A172 (cell line): ENCODE measurements around the gene SLC7A6OS. TPM values are rescaled to one million over a fixed set of nuclear protein-coding genes. Genes with fewer than 3 reads are reported as not detected.
A peak's percentile ranks its signal among the peaks of the same experiment; 100 is the strongest.

Experiments used
- DNase-seq: peaks from one replicate; pipeline ENCODE4 v3.0.0-alpha.2; 2015; ENCODE audit warnings: low spot score
- total RNA-seq: library from RNA; depleted of rRNA; stranded (reverse); fragments of >200 nt; shearing (Covaris generic); gene quantifications from 2 replicates; pipeline ENCODE4 v1.2.3, GENCODE V29; 2014

Gene SLC7A6OS
- total RNA-seq, 1 experiment from 2014 or later: 19.0 TPM

- no peak for DNase-seq
These were observed 33.5 kb upstream of the SLC7A6OS start for GRCh38 chr16:68344252-68344651.

DNA sequence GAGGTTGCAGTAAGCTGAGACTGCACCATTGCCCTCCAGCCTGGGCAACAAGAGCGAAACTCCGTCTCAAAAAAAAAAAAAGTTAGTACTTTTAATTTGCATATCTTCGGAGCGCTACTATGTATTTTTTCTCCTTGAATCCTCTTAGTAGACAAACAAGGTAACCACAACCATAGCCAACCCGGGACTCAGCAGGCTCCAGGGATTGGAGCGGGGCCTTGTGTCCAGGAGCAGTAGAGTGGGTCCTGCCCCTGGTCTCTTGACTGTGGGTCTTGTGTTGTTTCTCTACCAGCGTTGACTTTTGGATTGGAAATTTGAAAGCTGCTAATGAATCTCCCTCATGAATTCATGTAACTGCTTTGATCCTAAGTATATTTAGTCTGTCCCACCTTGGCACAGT lies 32.4 kb upstream of the SLC7A6OS start:
- DNase-seq: no peak

GRCh38 chr16:68342620-68343019 lies 31.9 kb upstream of the SLC7A6OS start:
- DNase-seq: no peak

GRCh38 chr16:68339214-68339613 lies 28.5 kb upstream of the SLC7A6OS start:
- DNase-seq: no peak

DNA sequence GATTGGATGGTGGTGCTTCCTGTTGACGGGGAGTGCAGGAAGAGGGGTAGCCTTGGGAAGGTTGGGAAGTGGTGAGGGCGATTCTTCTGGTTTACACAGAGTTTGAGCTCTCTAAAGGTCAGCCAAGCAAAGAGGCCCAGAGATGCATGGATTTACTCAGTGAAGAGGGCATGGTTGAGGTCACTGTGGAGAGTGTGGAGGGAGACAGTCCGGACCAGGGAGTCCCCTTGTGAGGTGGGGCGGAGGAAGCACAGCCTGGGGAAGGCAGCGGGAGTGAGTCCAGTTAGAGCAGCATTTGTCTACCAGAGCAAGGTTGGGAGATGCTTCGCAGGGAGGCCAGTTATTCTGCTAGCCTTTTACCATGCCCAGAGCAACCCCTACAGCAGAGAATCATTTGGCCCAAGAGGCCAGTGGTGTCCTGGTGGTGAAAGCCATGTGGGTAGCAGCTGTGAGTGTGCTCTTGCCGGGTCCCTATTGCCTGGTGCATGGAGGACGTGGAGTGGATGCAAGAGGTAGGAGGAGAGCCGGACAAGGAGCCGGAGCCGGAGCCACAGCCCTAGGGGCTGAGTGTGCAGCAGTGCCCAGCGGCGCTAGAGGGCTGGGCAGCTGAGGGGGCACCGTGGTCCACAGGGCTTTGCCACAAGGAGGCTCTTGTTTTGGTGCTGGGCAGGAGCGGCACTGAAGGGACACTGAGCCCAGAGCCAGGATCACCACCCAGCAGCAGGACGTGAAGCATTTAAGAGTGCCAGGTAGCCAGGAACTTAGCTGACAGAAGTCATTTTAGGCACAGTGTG lies 27.8 kb upstream of the SLC7A6OS start:
- no peak for DNase-seq

GRCh38 chr16:68335175-68335574 lies 24.4 kb upstream of the SLC7A6OS start:
- no peak for DNase-seq

DNA sequence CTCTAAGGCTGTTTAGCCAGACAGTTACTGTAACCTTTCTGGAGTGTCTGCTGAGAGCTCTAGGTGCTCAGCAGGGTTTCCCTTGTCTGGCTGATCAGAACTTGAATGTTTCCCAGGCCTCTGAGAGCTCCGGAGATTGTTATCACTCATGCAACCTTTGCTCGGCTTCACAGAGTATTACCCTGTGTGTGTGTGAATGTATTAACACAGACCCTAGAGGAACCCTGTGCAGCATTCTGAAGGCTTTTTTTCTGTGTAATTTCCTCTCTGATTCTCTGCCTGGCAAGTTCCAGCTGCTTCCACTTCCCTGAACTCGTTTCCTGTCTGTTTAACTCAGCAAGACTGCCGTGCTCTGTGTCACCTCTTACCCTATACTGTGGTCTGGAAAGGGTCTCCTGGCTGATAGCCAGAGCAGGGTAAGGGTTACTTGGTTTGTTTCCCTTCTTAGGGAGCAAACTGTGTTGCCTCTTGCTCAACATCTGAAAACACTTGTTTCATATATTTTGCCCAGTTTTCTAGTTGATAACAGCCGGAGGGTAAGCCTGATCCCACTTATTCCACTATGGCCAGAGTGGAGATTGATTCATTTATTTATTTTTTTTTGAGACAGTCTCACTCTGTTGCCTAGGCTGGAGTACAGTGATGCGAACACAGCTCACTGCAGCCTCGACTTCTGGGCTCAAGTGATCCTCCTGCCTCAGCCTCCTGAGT lies 21.8 kb upstream of the SLC7A6OS start:
- no peak for DNase-seq

DNA sequence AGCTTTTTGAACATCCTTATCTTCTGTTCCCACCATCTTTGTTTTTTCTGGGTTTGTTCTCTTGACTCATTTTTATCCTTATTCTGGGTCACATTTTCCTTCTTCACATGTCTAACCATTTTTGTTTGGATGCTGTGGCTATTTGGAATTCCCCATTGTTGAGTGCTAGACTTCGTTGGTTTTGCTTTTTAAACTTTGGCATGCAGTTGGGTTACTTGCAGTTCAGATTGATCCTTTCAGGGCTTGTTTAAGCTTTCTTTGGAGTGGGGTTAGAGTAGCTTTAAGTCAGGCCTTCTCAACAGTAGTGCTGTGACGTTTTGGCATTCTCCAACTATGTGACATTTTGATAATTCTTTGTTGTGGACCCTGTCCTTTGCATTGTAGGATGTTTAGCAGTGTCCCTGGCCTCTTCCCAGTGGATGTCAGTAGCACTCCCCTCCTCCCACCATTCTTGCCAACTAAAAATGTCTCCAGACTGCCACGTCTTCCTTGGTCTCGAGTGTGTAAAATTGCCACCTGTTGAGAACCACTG lies 21.2 kb upstream of the SLC7A6OS start:
- DNase-seq: no peak

DNA sequence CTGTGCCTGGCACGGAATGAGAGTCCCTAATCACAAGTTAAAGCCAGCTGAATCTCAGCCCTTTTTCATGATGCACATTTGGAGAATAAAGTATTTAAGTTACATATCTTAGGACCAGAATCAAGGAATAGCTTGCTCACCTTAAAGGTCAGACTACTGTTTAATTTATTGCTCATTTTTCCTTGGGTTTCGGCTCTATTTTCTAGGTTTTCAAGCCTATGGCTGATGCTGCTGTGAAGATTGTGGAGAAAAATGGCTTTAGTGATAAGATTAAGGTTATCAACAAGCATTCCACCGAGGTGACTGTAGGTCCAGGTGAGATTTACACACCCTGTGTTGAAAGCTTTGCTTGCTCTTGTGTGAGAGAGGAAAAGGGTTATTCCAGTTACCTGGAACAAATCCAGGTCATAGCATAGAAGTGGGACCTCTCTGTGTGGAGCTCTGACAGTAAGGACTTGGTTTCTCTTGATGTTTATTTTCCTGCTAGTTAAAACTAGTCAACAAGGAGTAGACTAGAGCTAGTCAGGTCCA lies 18.2 kb upstream of the SLC7A6OS start:
- DNase-seq: no peak

DNA sequence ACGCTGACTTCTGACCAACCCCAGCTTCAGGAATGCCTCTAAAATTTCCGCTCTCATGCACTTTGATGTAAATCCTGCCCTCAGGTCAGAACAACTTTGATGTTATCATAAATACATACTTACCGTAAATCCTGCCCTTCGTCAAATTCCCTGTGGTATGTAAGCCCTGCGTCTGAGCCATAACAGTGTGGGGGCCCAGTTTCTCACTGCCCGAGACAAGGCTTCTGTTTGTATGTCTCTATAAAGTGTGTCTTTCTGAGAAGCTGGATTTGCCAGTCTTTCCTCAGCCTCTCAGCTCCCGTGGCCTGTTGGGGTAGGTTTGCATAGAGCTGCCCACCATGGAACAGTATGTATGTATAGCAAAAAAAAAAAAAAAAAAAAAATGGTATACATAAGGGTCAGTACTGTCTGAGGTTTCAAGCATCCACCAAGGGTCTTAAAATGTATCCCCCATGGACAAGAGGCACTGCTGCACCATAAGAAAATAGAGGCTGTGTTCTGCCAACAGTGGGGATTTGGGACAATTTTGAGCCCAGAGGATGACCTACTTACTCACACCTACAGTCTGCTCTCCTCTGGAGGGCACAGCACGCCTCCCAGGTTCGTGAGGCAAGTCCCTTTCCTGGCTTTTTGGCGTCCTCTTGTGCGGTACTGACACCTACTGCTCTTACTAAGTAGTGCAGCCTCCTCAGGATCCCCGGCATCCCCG lies 17.6 kb upstream of the SLC7A6OS start:
- DNase-seq: peak; percentile 82

DNA sequence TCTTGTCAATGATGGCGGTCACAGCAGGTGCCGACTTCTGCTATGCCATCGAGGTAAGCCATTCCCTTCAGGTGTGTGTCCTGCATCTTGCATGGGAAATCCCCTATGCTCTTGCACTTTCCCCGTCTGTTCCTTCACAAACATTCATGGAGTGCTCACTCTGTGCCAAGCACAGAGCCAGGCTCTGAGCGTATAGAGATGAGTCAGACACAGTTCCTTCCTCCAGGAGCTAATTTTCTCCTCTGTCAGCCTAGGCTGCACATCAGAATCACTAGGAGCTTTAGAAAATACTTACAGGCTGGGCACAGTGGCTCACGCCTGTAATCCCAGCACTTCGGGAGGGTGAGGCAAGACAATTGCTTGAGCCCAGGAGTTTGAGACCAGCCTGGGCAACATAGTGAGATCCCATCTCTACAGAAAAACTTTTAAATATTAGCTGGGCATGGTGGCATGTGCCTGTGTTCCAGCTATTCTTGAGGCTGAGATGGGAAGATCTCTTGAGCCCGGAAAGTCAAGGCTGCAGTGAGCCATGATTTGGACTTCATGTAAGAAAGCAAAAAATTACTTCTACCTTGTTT lies 14.1 kb upstream of the SLC7A6OS start:
- DNase-seq: no peak

GRCh38 chr16:68324336-68324735 lies 13.6 kb upstream of the SLC7A6OS start:
- DNase-seq: no peak

DNA sequence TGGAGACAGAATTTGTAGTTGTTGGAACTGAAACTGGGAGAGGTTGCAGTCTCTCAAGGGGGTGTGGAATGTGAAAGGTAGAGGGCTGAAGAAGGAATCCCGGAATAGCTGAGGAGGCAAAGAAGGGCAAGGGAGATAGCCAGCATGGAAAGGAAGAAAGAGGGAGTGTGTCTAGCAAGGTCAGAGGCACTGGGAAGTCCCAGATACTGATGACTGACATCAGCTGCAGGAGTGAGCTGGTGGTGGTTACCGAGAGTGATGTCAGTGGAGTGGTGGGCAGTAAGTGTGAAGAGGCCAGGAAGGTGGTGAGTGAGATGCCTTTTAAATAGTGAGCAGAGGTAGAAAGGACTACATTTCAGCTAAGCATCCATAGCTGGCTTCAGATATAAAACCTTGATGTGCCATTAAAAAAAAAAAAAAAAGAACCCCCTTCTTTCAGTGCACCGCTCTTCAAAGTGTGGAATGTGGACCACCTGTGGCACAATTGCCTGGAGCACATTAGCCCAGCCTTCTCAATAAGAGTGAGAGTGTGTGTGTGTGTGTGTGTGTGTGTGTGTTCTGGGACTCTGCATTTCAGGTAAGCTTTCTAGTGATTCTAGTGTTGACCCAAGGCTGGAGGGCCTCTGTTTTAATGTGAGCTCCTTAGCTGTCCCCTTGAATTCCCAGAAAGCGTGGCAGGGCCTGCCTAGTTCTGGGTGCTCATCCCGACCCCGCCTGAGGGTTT lies 8.6 kb upstream of the SLC7A6OS start:
- no peak for DNase-seq

GRCh38 chr16:68313116-68313515 lies 2.4 kb upstream of the SLC7A6OS start:
- DNase-seq: no peak

GRCh38 chr16:68310437-68310773 lies 341 bp downstream of the SLC7A6OS start:
- no peak for DNase-seq

DNA sequence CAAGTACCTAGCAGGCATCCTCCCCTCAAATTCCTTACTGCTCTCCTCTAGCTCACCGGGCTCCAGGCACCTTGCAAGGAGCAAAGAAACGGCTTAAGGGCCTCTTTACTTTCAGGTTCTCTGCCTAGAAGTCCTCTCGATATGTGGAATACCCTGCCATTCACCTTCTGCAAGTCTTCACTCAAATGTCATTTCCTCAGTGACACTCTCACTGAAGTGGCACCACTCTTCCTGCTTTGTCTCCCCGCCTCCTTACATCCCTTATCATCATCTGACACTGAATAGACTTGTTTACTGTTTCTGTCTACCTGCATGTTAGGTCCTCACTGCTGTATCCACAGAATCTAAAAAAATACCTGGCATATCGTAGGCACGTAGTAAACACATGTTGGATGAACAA lies 947 bp downstream of the SLC7A6OS start:
- DNase-seq: no peak

DNA sequence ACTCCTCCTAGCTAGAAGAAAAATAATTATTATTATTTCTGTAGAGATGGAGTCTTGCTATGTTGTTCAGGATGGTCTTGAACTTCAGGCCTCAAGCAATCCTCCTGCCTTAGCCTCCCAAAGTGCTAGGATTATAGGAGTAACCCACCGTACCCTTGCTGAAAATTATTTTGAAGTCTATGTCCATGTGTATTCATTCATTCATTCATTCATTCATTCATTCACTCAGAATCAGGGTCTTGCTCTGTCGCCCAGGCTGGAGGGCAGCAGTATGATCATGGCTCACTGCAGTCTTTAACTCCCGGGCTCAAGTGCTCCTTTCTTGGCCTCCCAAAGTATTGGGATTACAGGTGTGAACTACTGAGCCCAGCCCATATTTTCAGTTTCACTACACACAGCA lies 4.1 kb downstream of the SLC7A6OS start:
- no peak for DNase-seq

DNA sequence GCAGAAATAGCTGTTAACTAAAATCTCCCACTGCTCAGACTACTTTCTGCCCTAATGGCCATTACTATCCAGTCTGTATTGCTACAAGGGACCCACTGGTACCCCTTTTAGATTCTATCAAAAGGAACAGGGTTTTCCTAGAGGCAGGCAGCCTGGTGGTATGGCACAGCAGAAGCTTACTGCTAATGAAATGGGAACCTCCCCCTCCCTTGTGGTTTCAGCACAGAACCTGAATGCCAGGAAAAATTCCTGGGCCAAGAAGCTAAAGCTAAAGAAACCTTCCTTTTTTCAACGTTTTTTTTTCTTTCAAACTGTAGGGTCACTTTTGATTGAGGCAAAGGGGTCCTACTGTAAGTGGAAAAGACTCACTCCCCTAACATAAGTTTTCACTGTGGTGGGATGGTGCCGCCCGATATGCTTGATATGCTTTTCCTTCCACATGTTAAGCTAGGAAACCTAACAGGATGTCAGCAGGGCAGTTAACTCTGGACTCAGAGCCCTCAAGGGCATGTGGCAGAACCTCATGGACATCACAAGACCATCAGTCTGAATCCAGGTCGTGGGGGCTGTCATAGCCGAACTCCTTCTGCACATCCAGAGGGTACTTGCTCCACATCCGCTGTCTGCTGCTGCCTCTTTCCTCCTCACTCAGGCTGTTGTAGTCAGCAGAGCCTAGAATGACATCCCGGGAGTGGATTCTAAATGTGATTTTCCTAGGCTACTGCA lies 9.8 kb downstream of the SLC7A6OS start:
- no peak for DNase-seq

GRCh38 chr16:68299571-68300453 lies 10.9 kb downstream of the SLC7A6OS start:
- DNase-seq: no peak
